ENCODE data around the gene NF2.

NF2 gene

GRCh38 chr22:29715240-29715639 lies 111.8 kb downstream of the NF2 start:
- no peak for TF ChIP-seq CREB5 (CRISPR knock-in tag; IDR thresholded peaks at IDR 0.05; ENCODE audit: low read depth)
- ATAC-seq: no peak

DNA sequence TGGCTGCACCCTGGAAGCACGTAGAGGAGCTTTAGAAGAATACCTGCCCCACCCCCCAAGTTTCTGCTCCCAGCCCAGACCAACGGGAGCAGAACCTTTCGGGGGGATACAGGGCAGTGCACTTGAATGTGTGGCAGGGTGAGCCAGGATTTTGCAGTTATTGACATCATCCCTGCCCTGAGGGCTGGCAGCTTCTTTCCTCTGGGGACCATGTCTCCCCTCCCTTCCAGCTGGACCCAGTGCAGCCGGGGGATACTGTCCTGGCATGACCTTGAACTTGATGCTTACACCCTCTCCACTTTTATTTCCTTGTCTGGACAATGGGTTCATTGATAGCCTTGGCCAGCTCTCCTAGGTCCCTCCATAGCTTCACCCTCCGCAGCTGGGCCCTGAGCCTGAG lies 112.3 kb downstream of the NF2 start:
- ATAC-seq: no peak
- TF ChIP-seq, protein P1, sequence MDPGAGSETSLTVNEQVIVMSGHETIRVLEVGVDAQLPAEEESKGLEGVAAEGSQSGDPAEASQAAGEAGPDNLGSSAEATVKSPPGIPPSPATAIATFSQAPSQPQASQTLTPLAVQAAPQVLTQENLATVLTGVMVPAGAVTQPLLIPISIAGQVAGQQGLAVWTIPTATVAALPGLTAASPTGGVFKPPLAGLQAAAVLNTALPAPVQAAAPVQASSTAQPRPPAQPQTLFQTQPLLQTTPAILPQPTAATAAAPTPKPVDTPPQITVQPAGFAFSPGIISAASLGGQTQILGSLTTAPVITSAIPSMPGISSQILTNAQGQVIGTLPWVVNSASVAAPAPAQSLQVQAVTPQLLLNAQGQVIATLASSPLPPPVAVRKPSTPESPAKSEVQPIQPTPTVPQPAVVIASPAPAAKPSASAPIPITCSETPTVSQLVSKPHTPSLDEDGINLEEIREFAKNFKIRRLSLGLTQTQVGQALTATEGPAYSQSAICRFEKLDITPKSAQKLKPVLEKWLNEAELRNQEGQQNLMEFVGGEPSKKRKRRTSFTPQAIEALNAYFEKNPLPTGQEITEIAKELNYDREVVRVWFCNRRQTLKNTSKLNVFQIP (CRISPR knock-in tag; IDR thresholded peaks at IDR 0.05; ENCODE audit: borderline replicate concordance, low read depth): no peak
- no peak for TF ChIP-seq ZFP3 (CRISPR knock-in tag; IDR thresholded peaks at IDR 0.05)
- no peak for TF ChIP-seq PATZ1 (CRISPR knock-in tag; IDR thresholded peaks at IDR 0.05; ENCODE audit: borderline replicate concordance)
- no peak for TF ChIP-seq RARB (CRISPR knock-in tag; IDR thresholded peaks at IDR 0.05)
- no peak for TF ChIP-seq ZNF565 (CRISPR knock-in tag; conservative IDR thresholded peaks at IDR 0.05; ENCODE audit: low read depth)
- no peak for TF ChIP-seq TCF4 (CRISPR knock-in tag; IDR thresholded peaks at IDR 0.05; ENCODE audit: borderline replicate concordance)
- no peak for TF ChIP-seq GLIS3 (CRISPR knock-in tag; IDR thresholded peaks at IDR 0.05)

GRCh38 chr22:29716814-29717545 lies 113.5 kb downstream of the NF2 start:
- TF ChIP-seq, protein P2, sequence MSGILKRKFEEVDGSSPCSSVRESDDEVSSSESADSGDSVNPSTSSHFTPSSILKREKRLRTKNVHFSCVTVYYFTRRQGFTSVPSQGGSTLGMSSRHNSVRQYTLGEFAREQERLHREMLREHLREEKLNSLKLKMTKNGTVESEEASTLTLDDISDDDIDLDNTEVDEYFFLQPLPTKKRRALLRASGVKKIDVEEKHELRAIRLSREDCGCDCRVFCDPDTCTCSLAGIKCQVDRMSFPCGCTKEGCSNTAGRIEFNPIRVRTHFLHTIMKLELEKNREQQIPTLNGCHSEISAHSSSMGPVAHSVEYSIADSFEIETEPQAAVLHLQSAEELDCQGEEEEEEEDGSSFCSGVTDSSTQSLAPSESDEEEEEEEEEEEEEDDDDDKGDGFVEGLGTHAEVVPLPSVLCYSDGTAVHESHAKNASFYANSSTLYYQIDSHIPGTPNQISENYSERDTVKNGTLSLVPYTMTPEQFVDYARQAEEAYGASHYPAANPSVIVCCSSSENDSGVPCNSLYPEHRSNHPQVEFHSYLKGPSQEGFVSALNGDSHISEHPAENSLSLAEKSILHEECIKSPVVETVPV (CRISPR knock-in tag; IDR thresholded peaks at IDR 0.05): no peak
- TF ChIP-seq ESRRG (CRISPR knock-in tag; IDR thresholded peaks at IDR 0.05) (no peak), CREB5 (CRISPR knock-in tag; IDR thresholded peaks at IDR 0.05; ENCODE audit: low read depth) (no peak), TCF4 (CRISPR knock-in tag; IDR thresholded peaks at IDR 0.05; ENCODE audit: borderline replicate concordance) (no peak), PPARA (CRISPR knock-in tag; IDR thresholded peaks at IDR 0.05; ENCODE audit: borderline replicate concordance) (no peak), TOX (CRISPR knock-in tag; IDR thresholded peaks at IDR 0.05; ENCODE audit: borderline replicate concordance) (0 out of 2 replicates have a peak, but pooled peaks have one; percentile 13), TSHZ2 (CRISPR knock-in tag; IDR thresholded peaks at IDR 0.05) (peak; percentile 69; the same call in 1 of the 2 replicates), PATZ1 (CRISPR knock-in tag; IDR thresholded peaks at IDR 0.05; ENCODE audit: borderline replicate concordance) (no peak), BACH2 (CRISPR knock-in tag; IDR thresholded peaks at IDR 0.05; ENCODE audit: borderline replicate concordance) (no peak), ZC3H10 (CRISPR knock-in tag; IDR thresholded peaks at IDR 0.05) (no peak), RARB (CRISPR knock-in tag; IDR thresholded peaks at IDR 0.05) (no peak), CSDC2 (CRISPR knock-in tag; IDR thresholded peaks at IDR 0.05) (peak; percentile 83; the same call in 1 of the 2 replicates), SNAI2 (CRISPR knock-in tag; IDR thresholded peaks at IDR 0.05) (peak; percentile 91), ZFP3 (CRISPR knock-in tag; IDR thresholded peaks at IDR 0.05) (peak; percentile 81), ARNTL (CRISPR knock-in tag; IDR thresholded peaks at IDR 0.05; ENCODE audit: borderline replicate concordance, low read depth) (no peak), ZFP30 (CRISPR knock-in tag; IDR thresholded peaks at IDR 0.05) (no peak), ZNF8 (CRISPR knock-in tag; IDR thresholded peaks at IDR 0.05) (no peak), OSR1 (CRISPR knock-in tag; IDR thresholded peaks at IDR 0.05) (peak; percentile 57; the same call in 1 of the 2 replicates), GLIS3 (CRISPR knock-in tag; IDR thresholded peaks at IDR 0.05) (no peak), ZNF565 (CRISPR knock-in tag; conservative IDR thresholded peaks at IDR 0.05; ENCODE audit: low read depth) (no peak), ISL1 (CRISPR knock-in tag; IDR thresholded peaks at IDR 0.05) (0 out of 2 replicates have a peak, but pooled peaks have one; percentile 18)
- TF ChIP-seq, protein P1 (CRISPR knock-in tag; IDR thresholded peaks at IDR 0.05; ENCODE audit: borderline replicate concordance, low read depth): no peak
- ATAC-seq: peak; percentile 91

Measured in SK-N-SH treated with all-trans-retinoic acid at 6 μM for 48 hours (cell line).